ENCODE results near the gene NATD1.

The NATD1 gene

DNA sequence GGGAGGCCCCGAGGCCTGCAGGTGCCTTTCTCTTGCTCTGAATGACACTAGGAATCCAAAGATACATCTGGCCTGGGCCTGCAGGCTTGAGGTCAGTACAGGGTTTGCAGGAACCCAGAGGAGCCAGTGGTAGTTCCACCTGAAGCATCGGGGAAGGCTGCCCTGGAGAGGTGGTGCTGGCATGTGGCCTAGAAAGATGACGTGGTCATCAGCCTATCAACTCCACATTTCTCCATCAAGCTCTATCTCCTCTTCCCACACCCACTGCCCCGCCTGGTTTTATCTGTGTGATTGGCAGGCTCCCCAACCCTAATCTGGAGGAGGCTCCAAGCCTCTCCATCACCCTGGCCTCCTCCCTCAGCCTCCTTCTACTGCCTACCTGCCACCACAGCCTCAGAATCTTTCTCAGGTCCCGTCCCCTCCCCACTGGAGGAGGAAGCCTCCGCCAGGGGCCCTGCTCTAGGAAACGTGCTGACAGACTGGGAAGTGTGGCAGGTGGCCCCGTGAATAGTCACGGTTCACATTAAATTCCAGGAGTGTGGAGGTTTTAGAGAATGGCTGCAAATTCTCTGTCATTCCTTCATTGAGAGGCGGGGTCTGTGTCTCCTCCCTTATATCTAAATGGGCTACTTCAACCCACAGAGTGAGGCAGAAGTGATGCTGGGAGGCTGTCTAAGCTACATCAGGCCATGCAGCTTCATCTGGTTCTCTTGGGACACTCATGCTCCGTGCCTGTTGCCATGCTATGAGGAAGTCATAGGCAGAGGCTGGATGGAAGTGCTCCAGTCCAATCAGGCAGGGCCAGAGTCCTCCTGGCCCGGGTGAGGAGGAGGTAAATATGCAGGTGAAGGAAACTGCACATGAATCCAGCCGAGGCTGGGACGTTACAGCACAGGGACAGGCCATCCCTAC is 19.9 kb upstream of the NATD1 start:
- TF ChIP-seq, protein P1, sequence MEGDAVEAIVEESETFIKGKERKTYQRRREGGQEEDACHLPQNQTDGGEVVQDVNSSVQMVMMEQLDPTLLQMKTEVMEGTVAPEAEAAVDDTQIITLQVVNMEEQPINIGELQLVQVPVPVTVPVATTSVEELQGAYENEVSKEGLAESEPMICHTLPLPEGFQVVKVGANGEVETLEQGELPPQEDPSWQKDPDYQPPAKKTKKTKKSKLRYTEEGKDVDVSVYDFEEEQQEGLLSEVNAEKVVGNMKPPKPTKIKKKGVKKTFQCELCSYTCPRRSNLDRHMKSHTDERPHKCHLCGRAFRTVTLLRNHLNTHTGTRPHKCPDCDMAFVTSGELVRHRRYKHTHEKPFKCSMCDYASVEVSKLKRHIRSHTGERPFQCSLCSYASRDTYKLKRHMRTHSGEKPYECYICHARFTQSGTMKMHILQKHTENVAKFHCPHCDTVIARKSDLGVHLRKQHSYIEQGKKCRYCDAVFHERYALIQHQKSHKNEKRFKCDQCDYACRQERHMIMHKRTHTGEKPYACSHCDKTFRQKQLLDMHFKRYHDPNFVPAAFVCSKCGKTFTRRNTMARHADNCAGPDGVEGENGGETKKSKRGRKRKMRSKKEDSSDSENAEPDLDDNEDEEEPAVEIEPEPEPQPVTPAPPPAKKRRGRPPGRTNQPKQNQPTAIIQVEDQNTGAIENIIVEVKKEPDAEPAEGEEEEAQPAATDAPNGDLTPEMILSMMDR (IDR thresholded peaks at IDR 0.05; ENCODE audit: borderline replicate concordance, insufficient read depth, low read depth, low read length): no peak

DNA sequence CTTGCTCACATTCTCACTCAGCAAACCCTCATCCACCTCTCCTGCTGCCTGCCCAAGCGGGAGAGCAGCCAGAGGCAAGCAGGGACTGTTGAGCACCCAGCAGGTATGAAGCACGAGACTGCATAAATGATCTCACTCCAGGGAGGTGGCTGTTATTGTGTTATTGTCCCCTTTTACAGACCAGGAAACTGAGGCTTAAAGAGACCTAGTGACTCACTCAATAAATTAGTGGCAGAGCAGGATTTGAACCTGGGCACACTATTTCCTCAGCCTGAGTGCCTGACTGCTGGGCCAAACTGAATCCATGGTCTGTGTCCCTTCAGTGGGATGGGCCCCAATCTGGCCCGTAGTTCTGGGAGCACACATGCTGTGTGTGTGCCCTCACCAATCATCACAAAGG is 19.0 kb upstream of the NATD1 start:
- TF ChIP-seq, protein P1 (IDR thresholded peaks at IDR 0.05; ENCODE audit: borderline replicate concordance, insufficient read depth, low read depth, low read length): no peak
- H3K4me3 ChIP-seq (ENCODE audit: low read depth, low read length): no peak overlapping the region

More for the DNA sequence above, 19.9 kb upstream of the NATD1 start:
- H3K4me3 ChIP-seq (ENCODE audit: low read depth, low read length): no peak overlapping the region

DNA sequence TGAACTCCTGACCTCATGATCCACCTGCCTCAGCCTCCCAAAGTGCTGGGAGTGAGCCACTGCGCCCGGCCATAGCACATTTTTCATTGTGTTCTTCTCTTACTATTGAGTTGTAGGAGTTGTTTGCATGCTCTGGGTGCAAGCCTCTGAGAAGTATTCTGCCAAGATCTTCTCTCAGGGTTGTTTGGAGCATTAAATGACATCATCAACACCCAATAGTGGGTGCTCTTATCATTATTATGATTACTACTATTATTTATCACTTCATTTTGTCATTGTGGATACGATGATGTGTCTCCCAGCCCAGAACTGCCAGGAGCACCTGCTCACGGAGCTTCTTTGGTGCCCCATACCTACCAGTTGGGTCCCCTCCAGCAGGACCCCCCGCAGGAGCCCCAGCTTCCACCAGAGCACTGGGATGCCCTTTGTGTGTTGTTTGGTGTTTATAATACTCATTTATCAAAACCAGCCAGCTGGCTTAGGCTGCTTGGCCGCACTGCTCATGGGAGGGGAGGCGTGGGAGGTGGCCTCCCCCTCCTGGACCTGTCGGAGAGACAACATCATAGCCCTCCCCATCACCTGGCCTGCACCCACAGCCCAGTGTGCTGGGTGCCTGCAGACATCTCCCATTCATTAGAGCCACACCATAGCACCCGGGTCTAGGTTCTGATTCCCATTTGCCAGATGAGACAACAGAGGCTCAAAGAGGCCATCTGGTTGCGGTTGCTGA is 18.4 kb upstream of the NATD1 start:
- TF ChIP-seq, protein P1 (IDR thresholded peaks at IDR 0.05; ENCODE audit: borderline replicate concordance, insufficient read depth, low read depth, low read length): no peak
- H3K4me3 ChIP-seq (ENCODE audit: low read depth, low read length): no peak overlapping the region

DNA sequence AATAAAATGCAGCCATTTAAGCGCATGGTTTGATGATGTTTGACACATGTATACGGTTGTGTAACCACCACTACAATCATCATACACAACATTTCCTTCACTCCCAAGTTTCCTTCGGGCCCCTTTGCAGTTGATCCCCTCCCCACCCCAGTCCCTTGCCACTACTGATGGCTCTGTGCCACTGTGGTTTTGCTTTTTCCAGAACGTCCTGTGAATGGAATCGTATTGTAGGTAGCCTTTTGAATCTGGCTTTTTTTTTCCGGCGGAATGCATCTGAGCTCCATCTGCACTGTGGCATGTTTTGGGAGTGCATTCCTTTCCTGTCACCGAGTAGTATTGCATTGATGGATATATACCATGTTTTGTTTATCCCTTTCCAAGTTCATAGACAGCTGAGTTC is 16.2 kb upstream of the NATD1 start:
- TF ChIP-seq, protein P1 (IDR thresholded peaks at IDR 0.05; ENCODE audit: borderline replicate concordance, insufficient read depth, low read depth, low read length): no peak
- no peak overlapping the region for H3K4me3 ChIP-seq (ENCODE audit: low read depth, low read length)

DNA sequence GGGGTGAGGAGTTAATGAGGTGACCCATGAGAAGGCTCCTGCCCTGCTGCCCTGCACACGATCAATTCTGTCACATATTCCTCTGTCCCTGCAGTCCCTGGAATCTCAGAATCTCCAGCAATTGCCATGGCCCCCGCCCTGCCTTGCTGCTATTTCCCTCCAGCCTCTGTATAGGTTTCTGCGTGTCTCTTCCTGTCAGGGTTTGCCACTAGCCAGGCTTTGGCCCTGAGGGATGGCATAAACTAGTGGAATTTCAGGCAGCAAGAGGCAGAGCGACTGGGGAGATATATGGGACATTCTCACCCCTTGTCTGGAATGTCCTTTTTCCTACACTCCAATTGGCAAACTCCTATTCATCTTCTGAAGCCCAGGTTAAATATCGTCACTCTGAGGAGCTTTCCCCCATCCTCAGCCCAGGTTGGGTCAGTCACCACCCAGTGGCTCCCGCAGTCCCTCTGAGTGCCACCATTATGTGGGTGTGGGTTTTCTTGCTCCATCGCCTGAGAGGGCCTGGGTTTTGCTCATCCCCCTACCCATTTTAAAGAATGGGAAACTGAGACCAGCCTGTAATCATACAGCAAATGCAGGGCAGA is 15.5 kb upstream of the NATD1 start:
- TF ChIP-seq, protein P1 (IDR thresholded peaks at IDR 0.05; ENCODE audit: borderline replicate concordance, insufficient read depth, low read depth, low read length): no peak
- no peak overlapping the region for H3K4me3 ChIP-seq (ENCODE audit: low read depth, low read length)

DNA sequence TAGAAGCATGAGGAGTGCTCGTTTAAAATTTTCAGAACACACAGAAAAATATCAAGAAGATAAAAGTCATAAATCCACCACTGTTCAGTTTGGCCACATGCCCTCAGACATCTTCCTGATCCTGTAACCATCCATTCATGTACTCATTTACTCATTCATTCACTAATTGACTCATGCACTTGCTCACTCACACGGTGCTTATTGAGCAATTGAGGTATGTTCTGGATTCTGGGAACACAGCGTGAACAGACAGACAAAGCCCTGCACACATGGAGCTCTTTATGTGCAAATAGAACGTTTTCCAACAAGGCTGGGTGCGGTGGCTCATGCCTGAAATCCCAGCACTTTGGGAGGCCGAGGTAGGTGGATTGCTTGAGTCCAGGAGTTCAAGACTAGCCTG is 10.2 kb upstream of the NATD1 start:
- H3K4me3 ChIP-seq (ENCODE audit: low read depth, low read length): no peak overlapping the region
- TF ChIP-seq, protein P1 (IDR thresholded peaks at IDR 0.05; ENCODE audit: borderline replicate concordance, insufficient read depth, low read depth, low read length): no peak

All from GM12875 (cell line).